ENCODE data around the gene GALNT17. TPM values are rescaled to one million over a fixed set of nuclear protein-coding genes. Genes with fewer than 3 reads are reported as not detected.

The GALNT17 gene
- total RNA-seq, 2 experiments from 2014 or later = not detected

DNA sequence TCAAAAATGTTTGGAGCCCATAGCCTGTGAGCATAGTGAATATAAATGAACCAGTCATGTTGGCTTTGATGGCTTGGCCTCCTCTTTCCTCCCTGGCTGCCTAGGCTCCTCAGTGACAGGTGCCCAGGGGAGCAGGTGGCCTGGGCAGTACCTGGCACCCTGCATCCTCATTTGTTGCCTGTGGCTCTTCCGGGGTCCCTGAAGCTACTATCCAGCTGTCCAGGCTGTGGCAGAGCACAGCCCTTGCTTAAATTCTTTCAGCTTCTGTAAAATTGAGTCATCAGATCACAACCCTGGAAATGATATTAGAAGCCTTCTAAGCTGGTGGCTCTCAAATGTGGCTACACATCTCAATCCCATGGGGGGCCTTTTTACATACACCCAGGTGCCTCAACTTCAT lies 525.4 kb downstream of the GALNT17 start:
- H3K4me1 ChIP-seq (ENCODE audit: insufficient read depth, low read length) = no peaks in the 10 kb centered on the region
- ATAC-seq (ENCODE audit: poor library complexity) = no peak
- H3K27ac ChIP-seq (ENCODE audit: low read depth in 1 of 2, low read length in 2 of 2) = no peak overlapping the region
- H3K27me3 ChIP-seq (ENCODE audit: control insufficient read depth in 1 of 2, insufficient read depth in 2 of 2, low read length in 2 of 2) = no peaks in the 10 kb centered on the region
- Mint-ChIP-seq H3K27ac (no peak overlapping the region), H3K36me3 (ENCODE audit: low read depth) (no peaks in the 10 kb centered on the region), H3K4me3 (no peak overlapping the region), H3K9me3 (no peaks in the 10 kb centered on the region), H3K27me3 (no peaks in the 10 kb centered on the region), H3K4me1 (ENCODE audit: low read depth) (no peaks in the 10 kb centered on the region)
- no peaks in the 10 kb centered on the region for H3K36me3 ChIP-seq (ENCODE audit: insufficient read depth, low read length)
- peaks cover 0 to 30% of the 10 kb centered on the region in 2 experiments for H3K9me3 ChIP-seq (ENCODE audit: control insufficient read depth in 1 of 2, insufficient read depth in 1 of 2, low read length in 2 of 2)
- intact Hi-C loops (cut with DNase I, micrococcal nuclease) = no loop called here
- no peak overlapping the region for H3K4me3 ChIP-seq (ENCODE audit: low read length)
- TF ChIP-seq, protein P1, sequence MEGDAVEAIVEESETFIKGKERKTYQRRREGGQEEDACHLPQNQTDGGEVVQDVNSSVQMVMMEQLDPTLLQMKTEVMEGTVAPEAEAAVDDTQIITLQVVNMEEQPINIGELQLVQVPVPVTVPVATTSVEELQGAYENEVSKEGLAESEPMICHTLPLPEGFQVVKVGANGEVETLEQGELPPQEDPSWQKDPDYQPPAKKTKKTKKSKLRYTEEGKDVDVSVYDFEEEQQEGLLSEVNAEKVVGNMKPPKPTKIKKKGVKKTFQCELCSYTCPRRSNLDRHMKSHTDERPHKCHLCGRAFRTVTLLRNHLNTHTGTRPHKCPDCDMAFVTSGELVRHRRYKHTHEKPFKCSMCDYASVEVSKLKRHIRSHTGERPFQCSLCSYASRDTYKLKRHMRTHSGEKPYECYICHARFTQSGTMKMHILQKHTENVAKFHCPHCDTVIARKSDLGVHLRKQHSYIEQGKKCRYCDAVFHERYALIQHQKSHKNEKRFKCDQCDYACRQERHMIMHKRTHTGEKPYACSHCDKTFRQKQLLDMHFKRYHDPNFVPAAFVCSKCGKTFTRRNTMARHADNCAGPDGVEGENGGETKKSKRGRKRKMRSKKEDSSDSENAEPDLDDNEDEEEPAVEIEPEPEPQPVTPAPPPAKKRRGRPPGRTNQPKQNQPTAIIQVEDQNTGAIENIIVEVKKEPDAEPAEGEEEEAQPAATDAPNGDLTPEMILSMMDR (IDR thresholded peaks at IDR 0.05) = no peak
- ChIA-PET CTCF (no interaction called here), POLR2A (no interaction called here)
- DNase-seq = no peak

DNA sequence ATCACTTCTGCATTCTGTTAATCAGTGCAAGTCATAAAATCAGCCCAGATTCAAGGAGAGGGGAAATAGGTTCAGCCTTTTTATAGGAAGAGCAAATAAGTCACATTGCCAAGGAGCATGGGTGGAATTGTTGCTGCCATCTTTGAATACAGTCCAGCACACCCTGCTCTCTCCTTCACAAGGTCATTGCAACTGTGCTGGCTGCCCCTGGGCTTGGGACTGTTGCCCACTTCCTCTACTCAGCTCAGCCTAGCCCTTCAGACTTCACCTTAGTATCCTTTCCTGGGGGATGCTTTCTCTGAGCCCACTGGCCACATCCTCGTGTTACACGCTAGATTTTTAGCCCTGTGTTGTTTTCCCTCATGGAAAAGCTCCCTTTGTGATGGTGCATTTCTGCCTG lies 527.7 kb downstream of the GALNT17 start:
- DNase-seq = no peak
- ChIA-PET POLR2A (no interaction called here), CTCF (no interaction called here)
- no peaks in the 10 kb centered on the region for H3K27me3 Mint-ChIP-seq
- H3K27ac Mint-ChIP-seq = no peak overlapping the region
- intact Hi-C loops (cut with DNase I, micrococcal nuclease) = no loop called here
- Histone ChIP-seq H3K4me1 (ENCODE audit: insufficient read depth, low read length) (no peaks in the 10 kb centered on the region), H3K36me3 (ENCODE audit: insufficient read depth, low read length) (no peaks in the 10 kb centered on the region), H3K4me3 (ENCODE audit: low read length) (no peak overlapping the region), H3K27ac (ENCODE audit: low read depth in 1 of 2, low read length in 2 of 2) (no peak overlapping the region), H3K27me3 (ENCODE audit: control insufficient read depth in 1 of 2, insufficient read depth in 2 of 2, low read length in 2 of 2) (no peaks in the 10 kb centered on the region), H3K9me3 (ENCODE audit: control insufficient read depth in 1 of 2, insufficient read depth in 1 of 2, low read length in 2 of 2) (peaks cover 0 to 32% of the 10 kb centered on the region in 2 experiments)
- H3K9me3 Mint-ChIP-seq = peaks cover 5% of the 10 kb centered on the region
- ATAC-seq (ENCODE audit: poor library complexity) = no peak
- TF ChIP-seq, protein P1 (IDR thresholded peaks at IDR 0.05) = no peak
- no peaks in the 10 kb centered on the region for H3K4me1 Mint-ChIP-seq (ENCODE audit: low read depth)
- no peaks in the 10 kb centered on the region for H3K36me3 Mint-ChIP-seq (ENCODE audit: low read depth)
- H3K4me3 Mint-ChIP-seq = no peak overlapping the region

DNA sequence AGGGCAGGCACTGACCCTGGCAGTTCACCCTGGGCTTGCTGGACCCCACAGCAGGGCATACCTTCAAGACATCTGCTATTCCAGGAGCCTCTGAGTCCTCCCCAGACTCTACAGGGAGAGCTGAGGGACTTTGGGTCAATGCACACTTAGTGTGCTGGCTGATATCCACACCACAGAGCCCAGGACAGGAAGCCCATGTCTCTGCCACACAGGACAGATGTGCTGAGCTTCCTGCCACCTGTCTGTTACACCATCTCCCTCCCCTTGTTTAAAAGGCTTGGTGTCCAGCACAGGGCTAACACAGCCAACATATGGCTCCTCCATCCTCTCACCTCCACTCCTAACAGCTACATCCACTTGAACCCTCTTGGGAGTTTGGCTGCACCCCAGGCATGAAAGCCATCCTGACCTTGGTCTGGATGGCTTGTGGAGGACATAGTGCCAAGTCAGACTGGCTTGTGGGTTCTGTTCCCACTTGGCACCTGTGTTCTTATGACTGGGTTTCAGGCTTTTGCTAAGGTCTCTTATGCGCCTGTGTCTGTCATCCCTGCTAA lies 529.8 kb downstream of the GALNT17 start:
- Mint-ChIP-seq H3K27me3 (no peaks in the 10 kb centered on the region), H3K36me3 (ENCODE audit: low read depth) (no peaks in the 10 kb centered on the region), H3K4me1 (ENCODE audit: low read depth) (no peaks in the 10 kb centered on the region), H3K4me3 (no peak overlapping the region), H3K27ac (no peak overlapping the region), H3K9me3 (peaks cover 7% of the 10 kb centered on the region)
- intact Hi-C loops (cut with DNase I, micrococcal nuclease) = no loop called here
- DNase-seq (no peak), ATAC-seq (ENCODE audit: poor library complexity) (no peak)
- Histone ChIP-seq H3K4me1 (ENCODE audit: insufficient read depth, low read length) (no peaks in the 10 kb centered on the region), H3K36me3 (ENCODE audit: insufficient read depth, low read length) (no peaks in the 10 kb centered on the region), H3K27me3 (ENCODE audit: control insufficient read depth in 1 of 2, insufficient read depth in 2 of 2, low read length in 2 of 2) (no peaks in the 10 kb centered on the region), H3K27ac (ENCODE audit: low read depth in 1 of 2, low read length in 2 of 2) (no peak overlapping the region), H3K4me3 (ENCODE audit: low read length) (no peak overlapping the region), H3K9me3 (ENCODE audit: control insufficient read depth in 1 of 2, insufficient read depth in 1 of 2, low read length in 2 of 2) (peaks cover 0 to 28% of the 10 kb centered on the region in 2 experiments)
- ChIA-PET POLR2A (no interaction called here), CTCF (no interaction called here)
- TF ChIP-seq, protein P1 (IDR thresholded peaks at IDR 0.05) = no peak
